ENCODE data around the gene HEATR1.

Gene HEATR1

DNA sequence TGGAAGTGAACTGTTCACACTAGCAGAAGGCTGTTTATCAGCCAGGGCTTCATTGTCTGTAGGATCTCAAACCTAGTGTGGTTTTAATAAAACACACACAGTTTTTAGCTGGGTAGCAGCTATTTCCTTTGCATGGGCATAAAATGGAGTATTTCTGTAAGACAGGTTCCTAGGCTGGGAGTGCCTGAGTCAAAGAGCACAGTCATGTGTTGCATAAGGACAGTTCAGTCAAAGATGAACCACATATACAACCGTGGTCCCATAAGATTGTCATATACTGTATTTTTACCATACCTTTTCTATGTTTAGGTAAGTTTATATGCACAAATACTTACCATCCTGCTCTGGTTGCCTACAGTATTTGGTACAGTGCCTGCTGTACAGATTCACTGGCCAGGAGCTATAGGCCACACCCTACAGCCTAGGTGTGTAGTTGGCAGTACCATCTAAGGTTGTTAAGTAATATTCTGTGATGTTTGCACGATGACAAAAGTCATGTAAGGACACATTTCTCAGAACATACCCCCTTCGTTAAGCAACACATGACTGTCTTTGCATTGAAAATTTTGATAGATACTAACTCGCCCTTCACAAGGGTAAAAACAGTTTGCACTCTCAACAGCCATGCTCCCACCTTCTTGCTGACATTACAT, 63.4 kb downstream of the HEATR1 start:
- DNase-seq, result no peak

DNA sequence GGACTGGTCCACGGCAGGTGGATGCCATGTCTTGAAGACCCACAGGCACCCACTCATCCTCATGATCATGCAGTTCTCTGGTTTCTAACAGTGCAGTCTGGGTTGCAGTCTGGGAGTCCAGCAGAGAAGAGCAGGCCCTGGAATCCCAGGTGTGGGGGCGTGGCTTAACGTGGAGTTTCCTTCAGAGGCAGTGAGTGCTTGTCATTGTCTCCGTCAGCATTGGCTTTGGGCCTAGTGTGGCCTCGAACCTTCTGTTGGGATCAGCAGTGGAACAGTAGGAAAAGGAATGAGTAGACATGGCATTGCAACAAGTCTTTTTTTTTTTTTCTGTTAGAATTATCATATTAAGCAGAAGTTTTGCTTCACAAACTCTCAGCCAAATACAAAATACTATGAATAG, 67.8 kb downstream of the HEATR1 start:
- DNase-seq, result peak; percentile 17

DNA sequence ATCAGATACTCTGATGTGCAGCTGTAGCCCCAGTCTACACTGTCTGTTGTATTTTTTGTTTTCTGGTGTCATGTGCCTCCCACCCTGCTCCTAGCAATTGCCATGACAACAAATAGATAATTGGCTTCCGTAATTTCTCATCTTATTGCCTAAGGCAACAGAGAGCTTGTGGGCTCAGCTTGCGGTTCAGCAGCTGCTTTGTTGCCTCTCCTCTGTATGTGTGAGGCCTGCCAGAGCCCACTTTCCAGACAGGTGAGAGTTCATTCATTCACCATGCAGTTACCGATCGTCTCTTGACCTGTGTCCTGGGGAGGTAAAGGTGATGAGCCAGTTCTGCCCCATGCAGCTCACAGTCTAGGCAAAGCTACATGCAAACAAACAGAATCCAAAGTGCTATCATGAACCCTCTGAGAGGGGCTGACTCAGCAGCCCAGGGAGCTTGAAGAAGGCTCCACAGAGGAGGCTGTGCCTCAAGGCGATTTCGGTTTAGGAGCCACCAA, 68.6 kb downstream of the HEATR1 start:
- DNase-seq, result peak; percentile 89

DNA sequence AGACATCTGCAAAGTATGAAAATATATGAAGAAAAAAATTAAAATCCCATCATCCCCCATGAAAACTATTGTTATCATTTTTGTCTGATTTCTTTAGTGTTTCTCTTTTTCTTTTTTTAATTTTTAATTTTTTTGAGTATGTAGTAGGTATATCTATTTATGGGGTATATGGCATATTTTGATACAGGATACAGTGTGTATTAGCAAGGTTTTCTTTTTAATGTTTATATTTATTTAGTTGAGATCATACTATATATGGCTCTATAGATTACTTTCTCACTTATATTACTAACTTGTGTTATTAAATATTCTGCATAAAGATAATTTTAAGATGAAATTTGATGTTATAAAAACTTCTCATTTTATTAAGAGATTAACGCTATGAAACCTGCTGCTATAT, 69.1 kb downstream of the HEATR1 start:
- DNase-seq, result no peak

DNA sequence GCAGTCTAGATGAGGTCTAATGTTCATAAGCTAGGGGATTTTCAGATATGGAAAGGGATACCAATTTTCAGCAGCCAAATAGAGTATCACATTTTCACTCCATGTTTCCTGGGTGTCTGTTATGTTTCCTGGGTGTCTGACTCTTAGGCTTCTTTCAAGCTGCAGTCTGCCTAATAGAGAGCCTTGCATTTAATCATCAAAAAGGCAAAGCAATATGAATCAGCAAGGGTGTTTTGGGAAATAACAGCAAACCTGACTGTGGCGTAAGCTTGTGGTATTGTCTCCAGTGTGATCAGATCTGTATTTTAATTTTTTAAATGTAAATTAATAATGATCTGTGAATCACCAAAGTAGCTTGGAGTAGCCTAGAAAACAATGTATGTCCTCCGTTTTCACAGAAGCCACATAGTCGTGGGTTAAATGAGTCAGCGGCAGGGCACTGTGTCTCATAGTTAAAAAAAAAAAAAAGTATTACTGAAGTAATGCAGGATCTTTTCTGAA, 70.1 kb downstream of the HEATR1 start:
- no peak for DNase-seq

DNA sequence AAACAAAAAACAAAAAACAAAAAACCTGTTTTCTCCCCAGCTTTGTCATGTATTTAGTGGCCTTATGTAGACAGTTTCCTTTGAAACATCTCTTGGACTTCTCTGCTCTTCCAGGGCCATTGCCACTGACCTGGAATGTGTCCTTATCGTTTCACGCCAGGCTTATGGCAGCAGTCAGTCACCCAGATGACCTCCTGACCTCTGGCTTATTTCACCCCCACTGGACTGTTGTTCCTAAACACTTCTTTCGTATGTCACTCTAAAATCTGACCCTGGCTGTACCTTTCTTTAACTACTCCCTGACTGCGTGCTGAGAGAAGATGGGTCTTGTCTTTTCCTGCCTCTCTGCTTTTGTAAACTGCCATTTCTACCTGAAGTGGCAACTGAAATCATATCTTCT, 71.5 kb downstream of the HEATR1 start:
- no peak for DNase-seq

DNA sequence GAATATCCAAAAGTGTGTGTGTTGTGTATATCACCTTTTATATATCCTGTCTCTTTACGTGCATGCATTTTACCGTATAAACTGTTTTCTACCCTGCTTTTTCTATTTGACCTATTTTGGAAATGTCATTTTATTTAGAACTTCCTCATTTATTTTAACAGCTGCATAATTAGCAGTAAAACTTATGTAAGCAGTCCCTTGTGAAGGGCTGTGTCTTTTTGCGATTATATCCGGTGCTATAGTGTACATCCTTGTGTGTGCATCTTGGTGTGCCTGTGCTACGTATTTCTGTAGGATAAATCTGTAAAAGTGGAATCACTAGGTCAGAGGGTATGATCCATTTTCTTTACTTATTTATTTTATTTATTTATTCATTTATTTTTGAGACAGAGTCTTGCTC, 73.4 kb downstream of the HEATR1 start:
- DNase-seq, result no peak

DNA sequence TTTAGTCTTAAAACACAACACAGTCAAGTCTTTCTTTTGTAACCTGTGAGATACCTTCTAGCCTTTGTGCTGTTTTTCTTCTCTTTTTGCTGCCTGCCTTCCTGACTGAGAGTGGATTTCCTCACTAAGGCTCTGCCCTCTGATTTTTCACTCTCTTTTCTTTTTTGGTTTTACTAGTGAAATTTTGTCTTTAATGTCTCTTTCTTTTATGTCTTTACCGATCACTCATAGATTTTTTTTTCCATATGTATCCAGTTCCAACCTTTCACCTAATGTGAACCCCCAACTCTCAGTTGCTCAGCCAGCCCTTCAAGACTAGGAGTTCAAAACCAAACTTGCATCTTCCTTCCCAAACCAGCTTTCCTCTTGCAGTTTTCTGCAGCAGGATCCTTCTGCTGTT, 74.0 kb downstream of the HEATR1 start:
- no peak for DNase-seq

DNA sequence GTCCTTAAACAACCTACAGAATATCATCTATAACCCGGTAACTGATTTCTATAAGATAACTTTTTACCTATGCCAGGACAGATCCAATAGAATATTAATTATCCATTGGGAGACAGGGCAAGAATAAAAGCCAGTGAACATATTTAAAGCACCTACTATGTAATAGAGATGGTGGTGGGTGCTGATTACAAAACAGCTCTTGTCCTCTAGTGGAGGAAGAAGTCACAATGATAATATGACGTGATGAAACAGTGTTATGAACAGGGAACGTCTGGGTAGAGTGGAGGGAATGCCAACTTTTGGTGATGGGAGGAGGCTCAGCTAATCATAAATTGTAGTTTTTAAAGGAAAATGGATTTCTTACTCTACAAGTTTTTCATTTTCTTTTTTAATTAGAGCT, 78.2 kb downstream of the HEATR1 start:
- no peak for DNase-seq

DNA sequence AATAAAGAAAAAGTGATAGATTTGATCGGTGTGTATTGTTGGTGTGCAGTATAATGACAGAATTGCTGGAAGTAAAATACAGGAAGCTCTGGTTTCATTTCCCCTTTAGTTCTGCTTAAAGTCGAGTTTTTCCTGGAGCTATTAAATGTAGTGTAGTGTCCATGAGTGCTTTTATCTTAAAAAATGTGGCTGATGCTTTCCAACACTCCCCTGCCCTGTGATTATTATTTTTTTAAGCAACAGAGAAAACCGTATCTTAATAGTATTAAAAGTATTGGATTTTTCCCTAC, 79.5 kb downstream of the HEATR1 start:
- no peak for DNase-seq

DNA sequence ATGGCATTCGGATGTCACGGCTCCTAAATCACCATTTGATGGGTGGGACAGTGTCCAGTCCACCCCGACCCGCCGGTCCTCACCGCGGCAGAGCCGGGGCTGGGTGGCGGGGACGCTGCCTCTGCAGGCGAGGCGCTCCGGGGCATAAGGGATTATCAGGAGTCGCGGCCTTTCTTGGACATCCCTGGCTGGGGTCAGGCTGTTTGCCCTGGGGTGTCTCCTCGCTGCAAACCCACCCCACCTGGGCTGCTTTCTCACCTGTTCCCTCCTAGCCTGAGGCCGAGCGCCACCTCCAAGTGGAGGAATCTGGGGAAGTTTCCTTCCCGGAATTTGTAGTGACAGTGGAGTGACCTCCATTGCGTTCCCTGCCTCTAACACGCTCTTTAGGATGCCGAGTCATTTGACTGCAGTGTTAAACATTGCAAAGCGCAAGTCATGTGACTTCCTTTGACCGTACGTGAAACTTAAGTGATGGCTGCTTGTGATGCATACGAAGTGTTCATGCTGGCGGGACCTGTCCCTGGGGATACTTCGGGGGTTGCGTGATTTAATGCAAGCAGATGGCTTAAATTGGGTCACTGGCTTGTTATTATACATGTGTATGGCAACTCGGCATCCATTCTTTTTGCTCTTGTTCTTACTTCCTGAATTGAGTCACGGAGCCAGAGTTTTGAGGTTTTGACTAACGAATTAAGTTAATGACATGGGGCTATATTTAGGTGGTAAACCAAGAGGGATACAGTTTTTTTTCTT, 80.0 kb downstream of the HEATR1 start:
- DNase-seq, result peak; percentile 32

DNA sequence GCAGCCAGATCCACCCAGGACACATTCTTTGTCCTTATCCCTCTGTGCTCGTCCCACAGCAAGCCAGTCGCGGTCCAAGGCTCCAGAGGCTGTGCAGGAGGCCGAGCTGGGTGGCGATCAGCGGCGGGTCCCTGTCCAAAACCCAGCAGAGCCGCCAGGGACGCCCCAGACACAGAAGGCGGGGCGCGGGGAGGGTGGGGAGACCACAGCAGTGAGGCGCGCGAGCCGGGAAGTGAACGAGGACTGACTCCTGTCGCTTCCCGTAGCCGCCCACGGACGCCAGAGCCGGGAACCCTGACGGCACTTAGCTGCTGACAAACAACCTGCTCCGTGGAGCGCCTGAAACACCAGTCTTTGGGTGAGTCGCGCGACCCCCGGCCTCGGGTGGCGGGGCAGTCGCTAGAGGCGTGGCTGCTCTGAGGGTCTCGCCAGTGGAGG, 80.6 kb downstream of the HEATR1 start, which contains the start of gene LGALS8:
Gene LGALS8 (plus strand): TSS at position 279 of the 438 bp plus-strand sequence. CDS start 2,089 bp downstream, outside the sequence.
- DNase-seq, result peak; percentile 83

DNA sequence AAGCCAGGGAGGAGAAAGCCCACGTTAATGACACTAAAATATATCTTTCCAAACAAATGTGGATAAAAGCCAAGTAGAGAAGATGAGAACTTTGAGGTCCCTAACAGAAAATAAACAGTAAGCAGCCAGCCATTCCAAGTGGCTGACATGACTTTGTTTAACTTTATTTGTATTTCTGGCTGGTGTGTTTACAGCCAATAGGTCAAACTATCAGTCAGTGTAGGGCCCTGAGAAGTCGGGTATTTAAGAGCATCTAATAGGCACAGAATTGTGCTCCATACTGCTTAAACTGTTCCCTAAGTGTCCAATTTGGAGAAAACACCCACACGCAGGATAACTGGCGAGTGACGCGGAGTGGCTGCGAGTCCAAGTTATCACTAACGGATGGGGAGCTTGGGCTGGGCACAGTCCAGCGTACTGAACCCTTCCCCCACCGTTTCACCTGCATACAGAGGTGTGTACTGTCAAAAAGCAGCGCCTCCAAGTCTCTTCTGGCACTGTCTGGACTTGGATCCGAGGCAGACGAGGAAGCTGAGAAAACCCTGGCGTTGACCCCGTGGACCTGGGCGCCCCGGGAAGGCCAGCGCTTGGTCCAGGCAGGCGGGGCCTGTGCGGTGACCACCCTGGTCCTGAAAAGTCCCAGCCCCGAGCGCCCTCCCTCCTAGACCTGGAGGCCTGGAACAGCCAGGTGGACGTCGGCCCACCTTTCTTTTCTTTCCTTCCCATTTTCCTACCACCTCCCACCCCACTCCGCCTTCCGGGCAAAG, 81.2 kb downstream of the HEATR1 start:
- DNase-seq, result peak; percentile 36

DNA sequence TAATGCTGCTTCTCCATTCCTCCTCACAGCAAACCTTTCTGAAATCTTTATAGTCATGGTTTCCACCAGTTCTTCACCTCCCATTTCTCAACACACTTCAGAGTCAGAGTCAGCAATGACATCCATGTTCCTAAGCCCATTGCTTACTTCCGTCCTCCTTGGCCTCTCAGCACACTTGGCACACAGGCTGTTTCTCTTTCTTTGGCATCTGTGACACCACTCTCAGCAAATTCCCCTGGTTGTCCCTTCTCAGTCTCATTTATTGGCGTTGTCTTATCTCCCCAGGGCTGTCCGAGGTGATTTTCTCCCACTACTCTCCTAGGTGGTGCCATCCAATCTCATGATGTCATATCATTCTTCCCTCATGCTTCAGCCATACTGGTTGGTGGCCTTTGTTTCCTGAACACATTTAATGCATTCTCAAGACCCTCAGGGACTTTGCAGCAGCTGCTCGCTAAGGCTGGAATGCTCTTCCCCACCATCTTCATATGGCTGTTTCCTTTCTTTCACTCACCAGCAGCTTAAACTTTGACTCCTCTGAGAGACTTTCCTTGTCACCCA, 83.8 kb downstream of the HEATR1 start:
- DNase-seq, result no peak

DNA sequence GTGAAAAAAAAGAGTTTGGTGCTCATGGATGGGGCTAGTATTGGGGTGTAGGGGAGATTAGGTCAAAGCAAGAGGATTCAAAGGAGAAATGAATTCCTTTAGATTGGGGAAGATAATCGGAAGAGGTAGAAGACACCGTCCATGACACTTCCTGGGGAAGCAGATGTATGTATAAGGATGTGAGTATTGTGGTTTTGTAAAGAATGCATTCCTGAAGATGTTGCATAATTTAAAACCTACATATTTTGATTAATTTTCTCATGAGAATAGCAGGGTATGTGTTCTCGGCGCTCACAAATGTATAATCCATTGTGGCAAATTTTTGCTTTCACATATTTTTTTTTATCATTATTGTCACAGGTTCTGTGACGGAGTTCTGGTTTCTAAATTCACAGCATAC, 86.0 kb downstream of the HEATR1 start:
- DNase-seq, result no peak

DNA sequence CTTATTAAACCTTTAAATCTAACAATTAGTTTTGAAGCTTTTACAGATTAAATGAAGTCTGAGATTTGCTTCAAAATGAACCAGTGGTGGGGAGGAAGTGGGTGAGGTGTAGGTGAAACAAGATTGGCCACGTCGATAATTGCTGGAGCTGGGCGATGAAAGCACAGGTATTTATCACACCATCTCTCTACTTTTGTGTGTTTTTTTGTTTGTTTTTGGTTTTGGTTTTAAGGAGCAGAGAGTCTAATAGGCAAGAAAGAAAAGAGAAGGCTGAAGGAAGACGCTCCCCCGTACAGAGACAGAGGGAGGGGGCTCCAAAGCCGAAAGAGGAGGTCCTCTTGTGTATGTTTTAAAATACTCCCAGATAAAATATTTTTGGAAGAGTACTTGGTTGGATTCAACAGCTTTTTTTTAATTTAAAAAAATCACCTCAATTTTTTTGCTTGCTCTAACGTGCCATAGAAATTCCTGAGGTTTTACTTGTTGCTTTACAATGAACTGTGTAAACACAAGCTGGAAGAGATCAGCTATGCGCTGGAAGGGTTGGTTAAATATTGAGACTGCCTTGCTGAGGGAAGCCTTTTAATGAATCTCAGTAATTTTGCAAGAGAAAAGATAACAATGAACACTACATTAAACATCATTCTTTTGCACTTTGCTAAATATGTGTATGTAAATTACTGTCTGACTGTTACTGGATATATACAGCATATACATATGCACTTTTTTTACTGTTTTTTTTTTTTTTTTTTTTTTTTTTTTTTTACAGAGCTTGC, 87.2 kb downstream of the HEATR1 start:
- DNase-seq, result no peak

DNA sequence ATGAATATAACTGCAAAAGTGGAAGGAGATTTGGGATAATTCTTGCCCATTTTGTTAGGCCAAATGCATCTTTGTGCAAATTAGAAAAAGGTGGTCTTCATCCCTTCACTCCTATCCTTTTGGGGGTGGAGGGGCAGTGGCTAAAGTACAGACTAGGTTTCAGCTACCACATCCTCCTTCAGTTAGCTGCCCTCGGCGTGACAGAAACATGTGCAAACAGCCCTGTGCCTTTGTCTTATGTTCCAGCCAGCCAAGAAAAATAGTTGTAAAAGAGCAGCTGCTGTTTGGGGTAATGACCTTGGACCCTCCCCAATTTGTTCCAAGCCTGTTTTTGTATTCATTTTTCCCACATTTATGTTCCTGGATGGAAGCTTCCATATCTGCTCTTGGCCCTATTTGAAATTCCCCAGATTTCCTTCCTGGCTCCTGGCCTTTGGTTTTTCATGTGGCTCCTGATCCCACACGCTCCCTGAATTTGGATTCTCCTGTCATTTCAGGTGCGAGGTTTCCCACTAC, 88.8 kb downstream of the HEATR1 start:
- DNase-seq, result peak; percentile 54

DNA sequence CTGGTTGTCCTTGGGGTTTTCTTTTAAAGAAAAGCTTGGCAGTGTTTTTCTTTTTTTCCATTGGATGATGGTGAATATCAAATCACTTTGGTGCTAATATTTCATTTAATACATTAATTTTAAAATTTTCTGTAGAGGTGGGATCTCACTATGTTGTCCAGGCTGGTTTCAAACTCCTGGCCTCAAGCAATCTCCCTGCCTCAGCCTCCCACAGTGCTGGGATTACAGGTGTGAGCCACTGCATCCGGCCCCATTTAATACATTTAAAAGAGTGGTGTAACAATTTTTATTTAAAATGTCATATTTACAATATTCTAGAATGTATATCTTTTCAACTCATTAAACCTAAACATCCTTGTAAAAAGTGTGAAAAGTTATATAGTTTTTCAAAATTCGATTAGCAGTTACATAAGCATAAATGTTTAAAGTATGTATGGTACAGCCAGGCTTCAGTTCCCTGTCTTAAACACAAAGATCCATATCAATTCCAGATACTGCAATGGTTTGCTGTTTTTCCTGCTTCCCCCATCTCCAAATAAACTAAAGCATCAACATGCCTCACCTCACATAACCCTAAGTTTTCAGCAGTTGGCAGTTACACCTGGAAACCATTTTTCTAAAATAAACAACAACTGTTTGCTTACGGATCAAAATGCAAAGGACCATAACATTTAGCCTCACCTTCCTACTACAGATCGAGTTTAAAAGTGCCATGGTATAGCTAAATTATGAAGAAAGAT, 89.4 kb downstream of the HEATR1 start:
- peak; percentile 44 for DNase-seq

DNA sequence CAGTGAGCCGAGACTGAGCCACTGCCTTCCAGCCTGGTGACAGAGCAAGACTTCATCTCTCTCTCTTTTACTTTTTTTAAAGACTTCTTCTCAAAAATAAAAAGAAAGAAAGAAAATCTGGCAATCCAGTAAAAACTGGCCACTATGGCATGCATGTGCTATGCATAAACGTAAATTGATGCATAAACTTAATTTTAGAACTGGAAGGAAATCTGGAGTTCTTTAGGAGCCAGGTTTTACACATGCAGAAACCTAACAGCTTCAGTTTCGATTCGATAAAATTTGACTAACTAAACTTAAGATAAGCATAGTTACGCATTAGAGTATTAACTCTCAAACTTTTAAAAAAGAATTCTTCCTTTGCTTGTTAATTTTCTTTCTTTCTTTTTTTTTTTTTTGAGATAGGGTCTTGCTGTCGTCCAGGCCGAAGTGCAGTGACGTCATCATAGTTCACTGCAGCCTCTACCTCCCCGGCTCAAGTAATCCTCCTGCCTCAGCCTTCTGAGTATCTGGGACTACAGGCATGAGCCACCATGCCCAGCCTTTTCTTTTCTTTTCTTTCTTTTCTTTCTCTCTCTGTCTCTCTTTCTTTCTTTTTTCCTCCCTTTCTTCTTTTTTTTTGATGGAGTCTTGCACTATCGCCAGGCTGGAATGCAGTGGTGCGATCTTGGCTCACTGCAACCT, 92.4 kb downstream of the HEATR1 start:
- DNase-seq, result no peak

DNA sequence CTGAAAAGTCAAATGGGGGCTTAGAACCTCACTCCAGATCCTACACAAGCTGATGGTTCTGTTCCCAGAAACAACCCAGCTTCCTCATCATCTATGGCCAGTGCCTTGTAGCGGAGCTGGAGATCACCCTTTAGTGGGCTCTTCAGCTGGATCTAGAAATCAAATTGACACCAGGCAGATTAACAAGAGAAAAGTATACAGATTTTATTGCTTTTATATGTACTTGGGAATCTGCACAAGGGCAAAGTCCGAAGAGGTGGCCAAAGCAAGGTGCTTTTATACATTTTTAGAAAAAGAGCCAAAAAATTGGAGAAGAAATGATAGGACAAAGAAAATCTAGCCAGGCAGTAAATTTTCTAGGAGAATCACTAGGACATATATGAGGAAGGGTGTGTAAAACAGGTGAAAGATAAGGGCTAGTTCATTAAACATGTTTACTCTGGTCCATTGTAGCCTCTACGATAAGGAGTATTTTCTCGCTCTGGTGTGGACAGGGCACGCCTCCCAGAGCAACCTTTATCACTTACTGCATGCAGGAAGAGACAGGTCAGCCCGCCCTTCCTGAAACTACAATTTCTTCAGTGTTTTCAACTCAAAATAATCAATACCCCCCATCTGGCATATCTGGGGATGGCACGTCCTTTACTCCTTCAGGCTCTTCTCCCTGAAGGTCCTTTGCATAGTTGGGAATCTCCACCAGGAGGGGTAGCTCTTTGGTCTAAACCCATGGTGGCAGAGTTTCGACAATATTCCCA, 94.5 kb downstream of the HEATR1 start:
- DNase-seq, result no peak
